ENCODE measurements around the gene GRIN2A.

DNA sequence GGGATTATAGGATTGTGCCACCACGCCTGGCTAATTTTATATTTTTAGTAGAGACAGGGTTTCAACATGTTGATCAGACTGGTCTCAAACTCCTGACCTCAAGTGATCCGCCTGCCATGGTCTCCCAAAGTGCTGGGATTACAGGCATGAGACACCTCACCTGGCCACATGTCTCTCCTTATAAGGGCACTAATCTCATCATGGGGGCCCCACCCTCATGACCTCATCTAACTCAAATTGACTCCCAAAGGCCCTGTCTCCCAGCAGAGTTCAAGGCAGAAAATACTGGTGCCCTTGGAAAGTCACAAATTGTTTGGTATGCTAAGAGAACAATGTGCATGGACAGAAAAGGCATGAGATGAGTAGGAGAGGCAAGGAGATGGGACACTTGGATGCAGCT, 49.3 kb upstream of the GRIN2A start:
- no peak for TF ChIP-seq HDAC2 (IDR thresholded peaks at IDR 0.05; ENCODE audit: borderline replicate concordance in 1 of 2, low read depth in 2 of 2, low read length in 2 of 2)
- TF ChIP-seq MAFK (IDR thresholded peaks at IDR 0.05; ENCODE audit: low read depth, low read length), result no peak
- TF ChIP-seq EZH2 (IDR thresholded peaks at IDR 0.05; ENCODE audit: low read depth, low read length, severe bottlenecking), result no peak
- no peak for TF ChIP-seq POLR2A (IDR thresholded peaks at IDR 0.05; ENCODE audit: control extremely low read depth in 1 of 2, low read depth in 2 of 2, low read length in 2 of 2)
- TF ChIP-seq, protein P1, sequence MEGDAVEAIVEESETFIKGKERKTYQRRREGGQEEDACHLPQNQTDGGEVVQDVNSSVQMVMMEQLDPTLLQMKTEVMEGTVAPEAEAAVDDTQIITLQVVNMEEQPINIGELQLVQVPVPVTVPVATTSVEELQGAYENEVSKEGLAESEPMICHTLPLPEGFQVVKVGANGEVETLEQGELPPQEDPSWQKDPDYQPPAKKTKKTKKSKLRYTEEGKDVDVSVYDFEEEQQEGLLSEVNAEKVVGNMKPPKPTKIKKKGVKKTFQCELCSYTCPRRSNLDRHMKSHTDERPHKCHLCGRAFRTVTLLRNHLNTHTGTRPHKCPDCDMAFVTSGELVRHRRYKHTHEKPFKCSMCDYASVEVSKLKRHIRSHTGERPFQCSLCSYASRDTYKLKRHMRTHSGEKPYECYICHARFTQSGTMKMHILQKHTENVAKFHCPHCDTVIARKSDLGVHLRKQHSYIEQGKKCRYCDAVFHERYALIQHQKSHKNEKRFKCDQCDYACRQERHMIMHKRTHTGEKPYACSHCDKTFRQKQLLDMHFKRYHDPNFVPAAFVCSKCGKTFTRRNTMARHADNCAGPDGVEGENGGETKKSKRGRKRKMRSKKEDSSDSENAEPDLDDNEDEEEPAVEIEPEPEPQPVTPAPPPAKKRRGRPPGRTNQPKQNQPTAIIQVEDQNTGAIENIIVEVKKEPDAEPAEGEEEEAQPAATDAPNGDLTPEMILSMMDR (IDR thresholded peaks at IDR 0.05; ENCODE audit: control extremely low read depth in 1 of 3, insufficient read depth in 1 of 3, low read depth in 1 of 3, low read length in 3 of 3), result no peak
- TF ChIP-seq TCF12 (IDR thresholded peaks at IDR 0.05; ENCODE audit: low read depth, low read length), result no peak
- no peak for TF ChIP-seq SP2 (IDR thresholded peaks at IDR 0.05; ENCODE audit: low read length)
- no peak for TF ChIP-seq YY1 (IDR thresholded peaks at IDR 0.05; ENCODE audit: low read depth, low read length)
